ENCODE results near the gene EPS8L3. TPM values are rescaled to one million over a fixed set of nuclear protein-coding genes. Genes with fewer than 3 reads are reported as not detected.

Gene EPS8L3
- total and polyA plus RNA-seq, 2 donors (not counting 3 experiments of a cell fraction or from before 2014, with no cell fraction given), result not detected

DNA sequence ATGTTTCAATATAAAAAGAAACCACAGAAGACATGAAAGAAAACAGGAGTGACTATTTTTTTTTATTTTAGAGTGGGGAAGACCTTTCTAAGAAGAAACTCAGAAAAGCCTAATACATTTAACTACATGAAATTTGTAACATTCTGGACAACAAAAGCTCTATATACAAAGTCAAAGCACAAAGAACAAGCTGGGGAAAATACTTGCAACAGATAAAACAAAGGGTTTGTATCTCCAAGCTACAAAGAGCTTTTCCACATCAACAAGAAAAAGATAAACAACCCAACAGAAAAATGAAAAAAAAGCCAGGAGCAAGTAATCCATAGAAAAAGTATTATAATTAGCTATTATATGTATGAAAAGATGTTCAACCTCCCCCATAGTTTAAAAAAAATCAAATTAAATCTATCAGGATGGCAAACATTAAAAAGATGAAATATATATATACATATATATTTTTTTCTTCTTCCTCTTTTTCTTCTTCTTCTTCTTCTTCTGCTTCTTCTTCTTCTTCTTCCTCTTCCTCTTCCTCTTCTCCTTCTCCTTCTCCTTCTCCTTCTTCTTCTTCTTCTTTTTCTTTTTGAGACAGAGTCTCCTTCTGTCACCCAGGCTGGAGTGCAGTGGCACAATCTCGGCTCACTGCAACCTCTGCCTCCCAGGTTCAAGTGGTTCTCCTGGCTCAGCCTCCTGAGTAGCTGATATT, 49.1 kb upstream of the EPS8L3 start:
- DNase-seq (ENCODE audit: low read depth, low spot score) (no peak), FAIRE-seq (no peak)
- H3K79me2 ChIP-seq (ENCODE audit: control insufficient read depth, insufficient read depth, low read length), result no peaks in the 10 kb centered on the region
- POLR2A ChIA-PET, result no interaction called here
- dilution Hi-C loops (cut with MboI; ENCODE audit: extremely low pct_ligation_motif_present, low sequenced_read_pairs), result no loop called here
- H3K36me3 ChIP-seq (ENCODE audit: control insufficient read depth in 2 of 2, extremely low read depth in 1 of 2, insufficient read depth in 2 of 2, low read length in 2 of 2), result no peaks in the 10 kb centered on the region
- no TSS peak for BruUV-seq (replicated peaks)
- no peaks in the 10 kb centered on the region for H3K9me1 ChIP-seq (replicated peaks; ENCODE audit: control insufficient read depth, extremely low read depth, insufficient read depth, low read length)
- H3K4me3 ChIP-seq (replicated peaks in 1 of 3; ENCODE audit: insufficient read depth in 1 of 3, low read depth in 1 of 3, low read length in 3 of 3), result no peak overlapping the region
- H3K27ac ChIP-seq (ENCODE audit: insufficient read depth, low read depth, low read length), result no peak overlapping the region
- no peak for TF ChIP-seq EZH2 (IDR thresholded peaks at IDR 0.05; ENCODE audit: borderline replicate concordance, low read depth, low read length, severe bottlenecking)
- TF ChIP-seq FOS (IDR thresholded peaks at IDR 0.05; ENCODE audit: borderline replicate concordance, insufficient read depth, low read length), result no peak
- TF ChIP-seq POLR2A (IDR thresholded peaks at IDR 0.05; ENCODE audit: low read depth, low read length), result no peak
- H2AFZ ChIP-seq (ENCODE audit: low read depth, low read length), result no peak overlapping the region
- peaks cover 4 to 6% of the 10 kb centered on the region in 2 experiments for H3K27me3 ChIP-seq (ENCODE audit: control insufficient read depth in 2 of 2, insufficient read depth in 2 of 2, low read length in 2 of 2)
- H3K9me3 ChIP-seq (replicated peaks; ENCODE audit: control insufficient read depth, insufficient read depth, low read length), result no peaks in the 10 kb centered on the region
- H4K20me1 ChIP-seq (replicated peaks; ENCODE audit: control insufficient read depth, extremely low read depth, insufficient read depth, low read length), result no peaks in the 10 kb centered on the region
- no peak overlapping the region for H3K4me2 ChIP-seq (ENCODE audit: insufficient read depth, low read length)
- no peak overlapping the region for H3K9ac ChIP-seq (replicated peaks; ENCODE audit: extremely low read depth, insufficient read depth, low read length)
- intact Hi-C loops (cut with micrococcal nuclease), result no loop called here
- no peaks in the 10 kb centered on the region for H3K4me1 ChIP-seq (ENCODE audit: control insufficient read depth, extremely low read depth, insufficient read depth, low read length)
- CTCF ChIA-PET, result interaction anchor here (0.7 to 2.2 kb wide), 7 partner anchors 13 to 171 kb away, joined by 3 to 9 read pairs (median 4); partner anchors contain the start of gene AHCYL1

DNA sequence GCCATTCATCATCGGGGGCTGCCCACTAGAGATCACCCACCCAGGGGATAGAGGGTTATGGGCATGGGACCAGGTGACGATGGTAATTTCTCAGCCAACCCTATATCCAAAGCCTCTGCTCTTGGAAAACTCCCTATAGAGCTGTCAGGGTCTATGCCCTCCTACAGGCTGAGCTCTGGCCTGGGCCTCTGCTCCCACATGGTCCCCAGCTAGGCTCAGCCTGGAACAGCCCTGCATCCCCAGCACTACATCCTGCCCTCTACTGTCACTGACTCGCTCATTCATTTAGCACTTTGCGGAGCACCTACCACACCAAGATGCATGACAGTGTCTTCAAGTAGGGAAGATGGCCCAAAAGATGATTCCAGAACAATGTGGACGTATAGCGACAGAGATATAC, 45.0 kb upstream of the EPS8L3 start:
- CTCF ChIA-PET, result interaction anchor here (0.9 to 1.5 kb wide), 3 partner anchors 16 to 176 kb away, joined by 3 to 7 read pairs (median 3); partner anchors contain the start of gene AHCYL1

More for the DNA sequence above, 45.0 kb upstream of the EPS8L3 start:
- intact Hi-C loops (cut with micrococcal nuclease), result no loop called here
- H3K79me2 ChIP-seq (ENCODE audit: control insufficient read depth, insufficient read depth, low read length), result no peaks in the 10 kb centered on the region
- no peaks in the 10 kb centered on the region for H3K36me3 ChIP-seq (ENCODE audit: control insufficient read depth in 2 of 2, extremely low read depth in 1 of 2, insufficient read depth in 2 of 2, low read length in 2 of 2)
- no peaks in the 10 kb centered on the region for H3K4me1 ChIP-seq (ENCODE audit: control insufficient read depth, extremely low read depth, insufficient read depth, low read length)
- no TSS peak for BruUV-seq (replicated peaks)
- H4K20me1 ChIP-seq (replicated peaks; ENCODE audit: control insufficient read depth, extremely low read depth, insufficient read depth, low read length), result no peaks in the 10 kb centered on the region
- H3K4me3 ChIP-seq (replicated peaks in 1 of 3; ENCODE audit: insufficient read depth in 1 of 3, low read depth in 1 of 3, low read length in 3 of 3), result no peak overlapping the region
- no peak overlapping the region for H3K4me2 ChIP-seq (ENCODE audit: insufficient read depth, low read length)
- H2AFZ ChIP-seq (ENCODE audit: low read depth, low read length), result no peak overlapping the region
- TF ChIP-seq JUN (IDR thresholded peaks at IDR 0.05; ENCODE audit: borderline replicate concordance, insufficient read depth, insufficient read length, low read depth), result no peak
- TF ChIP-seq, protein P1, sequence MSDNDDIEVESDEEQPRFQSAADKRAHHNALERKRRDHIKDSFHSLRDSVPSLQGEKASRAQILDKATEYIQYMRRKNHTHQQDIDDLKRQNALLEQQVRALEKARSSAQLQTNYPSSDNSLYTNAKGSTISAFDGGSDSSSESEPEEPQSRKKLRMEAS (IDR thresholded peaks at IDR 0.05; ENCODE audit: insufficient read depth, insufficient read length), result no peak
- no peak for TF ChIP-seq GATA2 (IDR thresholded peaks at IDR 0.05; ENCODE audit: insufficient read depth, insufficient read length, low read depth, low read length)
- TF ChIP-seq POLR2A (IDR thresholded peaks at IDR 0.05; ENCODE audit: low read depth, low read length), result no peak
- TF ChIP-seq MYC (IDR thresholded peaks at IDR 0.05; ENCODE audit: low read depth, low read length), result no peak
- TF ChIP-seq POLR2AphosphoS5 (IDR thresholded peaks at IDR 0.05; ENCODE audit: insufficient read depth, low read depth, low read length), result no peak
- no peak for TF ChIP-seq FOS (IDR thresholded peaks at IDR 0.05; ENCODE audit: borderline replicate concordance, insufficient read depth, low read length)
- TF ChIP-seq EZH2 (IDR thresholded peaks at IDR 0.05; ENCODE audit: borderline replicate concordance, low read depth, low read length, severe bottlenecking), result no peak
- TF ChIP-seq, protein P2, sequence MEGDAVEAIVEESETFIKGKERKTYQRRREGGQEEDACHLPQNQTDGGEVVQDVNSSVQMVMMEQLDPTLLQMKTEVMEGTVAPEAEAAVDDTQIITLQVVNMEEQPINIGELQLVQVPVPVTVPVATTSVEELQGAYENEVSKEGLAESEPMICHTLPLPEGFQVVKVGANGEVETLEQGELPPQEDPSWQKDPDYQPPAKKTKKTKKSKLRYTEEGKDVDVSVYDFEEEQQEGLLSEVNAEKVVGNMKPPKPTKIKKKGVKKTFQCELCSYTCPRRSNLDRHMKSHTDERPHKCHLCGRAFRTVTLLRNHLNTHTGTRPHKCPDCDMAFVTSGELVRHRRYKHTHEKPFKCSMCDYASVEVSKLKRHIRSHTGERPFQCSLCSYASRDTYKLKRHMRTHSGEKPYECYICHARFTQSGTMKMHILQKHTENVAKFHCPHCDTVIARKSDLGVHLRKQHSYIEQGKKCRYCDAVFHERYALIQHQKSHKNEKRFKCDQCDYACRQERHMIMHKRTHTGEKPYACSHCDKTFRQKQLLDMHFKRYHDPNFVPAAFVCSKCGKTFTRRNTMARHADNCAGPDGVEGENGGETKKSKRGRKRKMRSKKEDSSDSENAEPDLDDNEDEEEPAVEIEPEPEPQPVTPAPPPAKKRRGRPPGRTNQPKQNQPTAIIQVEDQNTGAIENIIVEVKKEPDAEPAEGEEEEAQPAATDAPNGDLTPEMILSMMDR (IDR thresholded peaks at IDR 0.05; ENCODE audit: extremely low read depth in 1 of 2, insufficient read depth in 1 of 2, low read depth in 1 of 2, low read length in 2 of 2), result no peak
- peaks cover 4% of the 10 kb centered on the region in 2 experiments for H3K27me3 ChIP-seq (ENCODE audit: control insufficient read depth in 2 of 2, insufficient read depth in 2 of 2, low read length in 2 of 2)
- no peaks in the 10 kb centered on the region for H3K9me1 ChIP-seq (replicated peaks; ENCODE audit: control insufficient read depth, extremely low read depth, insufficient read depth, low read length)
- dilution Hi-C loops (cut with MboI; ENCODE audit: extremely low pct_ligation_motif_present, low sequenced_read_pairs), result no loop called here
- POLR2A ChIA-PET, result no interaction called here
- DNase-seq (ENCODE audit: low read depth, low spot score) (no peak), FAIRE-seq (no peak)
- H3K9ac ChIP-seq (replicated peaks; ENCODE audit: extremely low read depth, insufficient read depth, low read length), result no peak overlapping the region
- no peaks in the 10 kb centered on the region for H3K9me3 ChIP-seq (replicated peaks; ENCODE audit: control insufficient read depth, insufficient read depth, low read length)
- H3K27ac ChIP-seq (ENCODE audit: insufficient read depth, low read depth, low read length), result no peak overlapping the region

Data from endothelial cell of umbilical vein (primary cell).